T follicular helper cell (primary cell): Measurements from ENCODE around the gene KIF9.
"Not testable (repeated sequence)": the region's sequence is repeated elsewhere in the genome, so short reads cannot be mapped to it uniquely, and the experiment has no call there.

Experiments
- DNase-seq: peaks from one replicate; pipeline ENCODE4 v3.0.0-alpha.2; 2020; ENCODE audit warnings: low read depth

Gene KIF9

GRCh38 chr3:47193871-47194859 lies 88.4 kb downstream of the KIF9 start:
- no peak for DNase-seq

GRCh38 chr3:47186285-47186684 lies 96.3 kb downstream of the KIF9 start:
- DNase-seq, result no peak

GRCh38 chr3:47181685-47182084 lies 100.9 kb downstream of the KIF9 start:
- not testable (repeated sequence) for DNase-seq

- DNase-seq, result not testable (repeated sequence)
These were observed 102.6 kb downstream of the KIF9 start for GRCh38 chr3:47180011-47180410.
